T-cell (primary cell): ENCODE measurements around the gene TLR6. TPM values are rescaled to one million over a fixed set of nuclear protein-coding genes. Genes with fewer than 3 reads are reported as not detected.

Experiments used
- ATAC-seq, 4 experiments: fragments of 200-7000 bp in 3 of 4; fragments of 150-1000 bp in 1 of 4; cut with Tn5 transposase; replicated peaks in 1 of 4; 1 replicate in 3 of 4; 2 replicates in 1 of 4; pipeline ENCODE4 v1.10.0; 2021; ENCODE audit warnings: moderate library complexity in 3 of 4, mild to moderate bottlenecking in 2 of 4, moderate number of reproducible peaks in 1 of 4
- CTCF ChIA-PET, 2 donors: fragments of 300-600 bp; sonication (Branson Sonifier 250); formaldehyde crosslinking; loops; one replicate each; lab custom pipeline; 2022; ENCODE audit warnings: antibody characterized with exemption in 2 of 2; lab: Charles Lee
- POLR2A ChIA-PET, 2 donors: fragments of 300-600 bp; sonication (Branson Sonifier 250); formaldehyde crosslinking; loops; one replicate each; lab custom pipeline; 2022; ENCODE audit warnings: antibody characterized with exemption in 2 of 2; lab: Charles Lee
- DNase-seq, 35 experiments: peaks; one replicate each; pipeline versions ENCODE4 v3.0.0 to v3.0.0-alpha.2; 2013 to 2023
- H3K27ac ChIP-seq: one replicate; pipeline ENCODE4 v1.5.1; 2013; ENCODE audit warnings: low read length
- H3K27me3 ChIP-seq, 2 experiments: replicated peaks in 1 of 2; 1 replicate in 1 of 2; 2 replicates in 1 of 2; pipeline versions ENCODE4 v1.6.1 to v1.7.0; 2013; ENCODE audit warnings: low read length in 1 of 2, mixed read lengths in 1 of 2; ENCODE audit not compliant: control insufficient read depth in 2 of 2, insufficient read depth in 2 of 2; ENCODE audit errors: extremely low read depth in 1 of 2
- H3K36me3 ChIP-seq, 2 donors: 1 replicate in 1 of 2; 2 replicates in 1 of 2; pipeline versions ENCODE4 v1.6.1 to v1.7.0; 2013; ENCODE audit warnings: low read length in 1 of 2; ENCODE audit not compliant: control insufficient read depth in 2 of 2, insufficient read depth in 1 of 2; ENCODE audit errors: extremely low read depth in 1 of 2
- H3K4me1 ChIP-seq, 2 experiments: 1 replicate in 1 of 2; 2 replicates in 1 of 2; pipeline versions ENCODE4 v1.6.1 to v1.7.0; 2013; ENCODE audit warnings: low read length in 2 of 2, mixed read lengths in 1 of 2; ENCODE audit not compliant: insufficient read depth in 2 of 2, control insufficient read depth in 1 of 2; ENCODE audit errors: extremely low read depth in 1 of 2
- H3K4me3 ChIP-seq, 2 donors: 1 replicate in 1 of 2; 2 replicates in 1 of 2; pipeline versions ENCODE4 v1.5.1 to v1.7.0; 2013; ENCODE audit warnings: mild to moderate bottlenecking in 2 of 2, low read length in 1 of 2, moderate library complexity in 1 of 2; ENCODE audit not compliant: control insufficient read depth in 1 of 2; ENCODE audit errors: extremely low read depth in 1 of 2
- H3K9me3 ChIP-seq: 2 replicates; pipeline ENCODE4 v1.7.0; 2013
- H3K27ac Mint-ChIP-seq, 2 donors: one replicate each; pipeline ENCODE4 v1.8.0; 2020 to 2021; ENCODE audit warnings: mild to moderate bottlenecking in 2 of 2, mixed read lengths in 2 of 2
- H3K27me3 Mint-ChIP-seq, 2 donors: one replicate each; pipeline ENCODE4 v1.8.0; 2021 to 2022; ENCODE audit warnings: mixed read lengths in 2 of 2
- H3K36me3 Mint-ChIP-seq: one replicate; pipeline ENCODE4 v1.8.0; 2021; ENCODE audit warnings: mixed read lengths
- H3K4me1 Mint-ChIP-seq, 3 donors: one replicate each; pipeline ENCODE4 v1.8.0; 2020 to 2022; ENCODE audit warnings: mixed read lengths in 3 of 3, mild to moderate bottlenecking in 1 of 3
- H3K4me3 Mint-ChIP-seq, 3 donors: one replicate each; pipeline ENCODE4 v1.8.0; 2020 to 2022; ENCODE audit warnings: mild to moderate bottlenecking in 3 of 3, mixed read lengths in 3 of 3, moderate library complexity in 3 of 3
- H3K9me3 Mint-ChIP-seq, 3 donors: one replicate each; pipeline ENCODE4 v1.8.0; 2020 to 2022; ENCODE audit warnings: mixed read lengths in 3 of 3
- WGBS: methylation state at CpG from one replicate; pipeline ENCODE4 v1.1.5; 2013; ENCODE audit warnings: missing lambda C conversion rate; ENCODE audit not compliant: insufficient coverage; 5-methylcytosine and 5-hydroxymethylcytosine counted together
- total RNA-seq, 35 experiments: library from RNA in 6 of 35; stranded (reverse) in 6 of 35; fragments of 120-200 nt in 1 of 35; gene quantifications; one replicate each; pipeline versions ENCODE4 v1.2.1 to v1.2.4 and lab custom pipeline; 2013 to 2026

TLR6 gene
- total RNA-seq, 5 donors from 2014 or later (not counting 1 experiment from before 2014, with no cell fraction given) = 2.3 to 7.7 (median 3.2) TPM

DNA sequence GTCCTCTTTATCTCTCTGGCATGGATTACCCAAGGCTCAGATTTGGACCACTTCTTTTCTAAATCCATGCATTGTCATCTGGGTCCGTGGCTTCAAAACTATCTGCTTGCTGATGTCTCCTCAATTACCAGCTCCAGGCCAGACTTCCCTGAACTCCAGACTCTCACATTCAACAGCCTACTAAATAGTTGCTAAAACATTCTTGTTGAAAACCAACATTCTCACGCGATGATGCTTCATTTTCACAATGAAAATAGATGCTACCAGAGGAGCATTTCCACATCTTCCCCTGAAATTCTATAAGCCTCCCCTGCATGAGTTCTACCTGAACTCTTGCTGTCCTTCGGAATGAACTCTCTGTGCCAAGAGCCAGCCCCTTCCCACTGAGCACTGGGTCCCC lies 5.2 kb upstream of the TLR6 start:
- ATAC-seq (no peak), DNase-seq (no peak)
- Histone ChIP-seq H3K27ac (no peak overlapping the region), H3K27me3 (peaks cover 0 to 4% of the 10 kb centered on the region in 2 experiments), H3K4me1 (peaks cover 10 to 12% of the 10 kb centered on the region in 2 experiments), H3K36me3 (no peaks in the 10 kb centered on the region), H3K9me3 (no peaks in the 10 kb centered on the region), H3K4me3 (no peak overlapping the region)
- 87% methylated on average over 4 of the region's 4 CpGs for WGBS
- no peaks in the 10 kb centered on the region for H3K36me3 Mint-ChIP-seq
- ChIA-PET POLR2A (no interaction called here), CTCF (interaction anchor here (0.9 to 2.8 kb wide), 4 partner anchors 31 to 102 kb away, joined by 3 to 44 read pairs (median 14); no protein-coding TSS in a partner anchor)
- H3K27me3 Mint-ChIP-seq = peaks cover 0 to 13% of the 10 kb centered on the region in 2 donors
- no peak overlapping the region for H3K4me3 Mint-ChIP-seq
- H3K4me1 Mint-ChIP-seq = peaks cover 26 to 47% (median 38%) of the 10 kb centered on the region in 3 donors
- H3K9me3 Mint-ChIP-seq = no peaks in the 10 kb centered on the region
- no peak overlapping the region for H3K27ac Mint-ChIP-seq

DNA sequence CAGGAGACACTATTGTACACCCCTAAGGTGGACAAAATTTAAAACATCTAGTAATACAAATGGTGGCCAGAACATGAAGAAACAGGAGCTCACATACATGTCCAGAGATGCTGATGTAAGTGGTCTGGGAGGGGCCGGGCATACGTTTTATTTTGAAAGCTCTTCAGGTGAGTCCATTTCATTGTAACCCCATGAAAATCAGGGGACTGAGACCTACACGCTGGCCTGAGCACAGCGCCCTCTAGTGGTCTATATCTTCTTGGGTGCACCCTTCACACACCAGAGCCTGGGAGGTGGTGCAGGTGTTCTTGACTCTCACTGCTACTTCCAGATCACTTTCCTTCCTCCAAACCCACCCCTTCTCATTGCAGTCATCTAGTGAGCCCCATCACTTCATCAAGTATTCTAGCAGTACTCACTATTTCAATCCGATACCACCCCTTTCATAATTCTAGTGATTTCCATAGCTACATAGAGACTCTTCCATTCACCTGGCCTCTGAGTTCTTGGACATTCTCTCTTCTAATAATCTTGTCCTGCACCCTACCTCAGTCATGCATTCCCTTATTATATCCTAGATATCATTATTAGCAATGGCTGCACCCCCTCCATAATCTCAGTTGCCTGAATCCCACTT lies 4.3 kb upstream of the TLR6 start:
- H3K27ac Mint-ChIP-seq = no peak overlapping the region
- H3K27ac ChIP-seq = no peak overlapping the region
- H3K4me1 ChIP-seq = peaks cover 10 to 17% of the 10 kb centered on the region in 2 experiments
- peaks cover 0 to 12% of the 10 kb centered on the region in 2 donors for H3K27me3 Mint-ChIP-seq
- H3K36me3 ChIP-seq = no peaks in the 10 kb centered on the region
- DNase-seq = peak in 31 of 35 experiments; percentile 8 to 82 (median 44)
- ATAC-seq = no peak
- H3K4me3 ChIP-seq = no peak overlapping the region
- H3K4me3 Mint-ChIP-seq = no peak overlapping the region
- no peaks in the 10 kb centered on the region for H3K9me3 ChIP-seq
- ChIA-PET CTCF (interaction anchor here (0.6 to 2.8 kb wide), 27 partner anchors 10 to 681 kb away, joined by 3 to 44 read pairs (median 4); partner anchors contain the start of genes TLR10 (in 2 of the 2) and WDR19 (in 1 of the 2)), POLR2A (interaction anchor here in 1 of 2 donors (0.5 kb wide), 1 partner anchor 795 kb away, joined by 9 read pairs; no protein-coding TSS in a partner anchor)
- WGBS = 88% methylated on average over 1 of the region's 5 CpGs
- no peaks in the 10 kb centered on the region for H3K36me3 Mint-ChIP-seq
- peaks cover 0 to 4% of the 10 kb centered on the region in 2 experiments for H3K27me3 ChIP-seq
- peaks cover 35 to 56% (median 47%) of the 10 kb centered on the region in 3 donors for H3K4me1 Mint-ChIP-seq
- H3K9me3 Mint-ChIP-seq = no peaks in the 10 kb centered on the region

DNA sequence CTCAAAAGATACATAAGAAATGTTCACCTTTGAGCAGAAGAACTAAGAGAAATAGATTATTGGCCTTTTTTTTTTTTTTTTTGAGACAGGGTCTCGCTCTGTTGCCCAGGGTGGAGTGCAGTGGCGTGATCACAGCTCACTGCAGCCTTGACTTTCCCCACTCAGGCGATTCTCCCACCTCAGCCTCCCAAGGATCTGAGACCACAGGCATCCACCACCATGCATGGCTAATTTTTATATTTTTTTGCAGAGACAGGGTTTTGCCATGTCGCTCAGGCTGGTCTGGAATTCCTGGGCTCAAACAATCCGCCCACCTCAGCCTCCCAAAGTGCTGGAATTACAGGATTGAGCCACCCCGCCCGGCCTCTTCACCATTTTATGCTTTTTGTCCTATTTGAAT lies 2.9 kb upstream of the TLR6 start:
- Mint-ChIP-seq H3K36me3 (no peaks in the 10 kb centered on the region), H3K27me3 (peaks cover 0 to 6% of the 10 kb centered on the region in 2 donors), H3K4me1 (peaks cover 34 to 54% (median 46%) of the 10 kb centered on the region in 3 donors), H3K27ac (no peak overlapping the region), H3K9me3 (no peaks in the 10 kb centered on the region), H3K4me3 (no peak overlapping the region)
- Histone ChIP-seq H3K4me3 (no peak overlapping the region), H3K27ac (no peak overlapping the region), H3K4me1 (peaks cover 9 to 20% of the 10 kb centered on the region in 2 experiments), H3K36me3 (no peaks in the 10 kb centered on the region), H3K27me3 (peaks cover 0 to under 1% of the 10 kb centered on the region in 2 experiments), H3K9me3 (no peaks in the 10 kb centered on the region)
- ATAC-seq (no peak), DNase-seq (no peak)
- POLR2A ChIA-PET = interaction anchor here in 1 of 2 donors (0.6 kb wide), 1 partner anchor 474 kb away, joined by 4 read pairs; no protein-coding TSS in a partner anchor
- CTCF ChIA-PET = interaction anchor here (1.0 to 2.8 kb wide), 5 partner anchors 57 to 100 kb away, joined by 3 to 44 read pairs (median 8); partner anchors contain the start of gene TLR10 (in 2 of the 2)
- WGBS = 90% methylated on average over 2 of the region's 7 CpGs

DNA sequence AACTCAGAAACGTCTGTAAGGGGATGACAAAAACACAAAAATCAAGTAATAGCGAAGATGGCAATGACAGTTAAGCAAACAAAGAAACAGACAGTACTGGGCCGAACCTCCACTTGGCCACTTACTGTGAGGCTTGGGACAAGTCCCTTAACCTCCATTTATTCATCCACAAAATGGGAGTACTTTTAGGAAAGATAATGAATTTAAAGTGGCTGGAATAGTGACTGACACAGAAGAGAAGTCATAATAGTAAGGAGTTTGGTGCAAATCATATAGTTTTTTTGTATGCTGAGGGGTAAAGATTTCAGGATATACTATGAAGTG lies 1.4 kb upstream of the TLR6 start:
- H3K36me3 Mint-ChIP-seq = no peaks in the 10 kb centered on the region
- H3K4me3 Mint-ChIP-seq = peak overlapping the region in 2 of 3 donors; percentile 69 to 74
- peaks cover 34 to 54% (median 48%) of the 10 kb centered on the region in 3 donors for H3K4me1 Mint-ChIP-seq
- H3K27me3 ChIP-seq = no peaks in the 10 kb centered on the region
- H3K36me3 ChIP-seq = no peaks in the 10 kb centered on the region
- H3K27ac ChIP-seq = no peak overlapping the region
- POLR2A ChIA-PET = interaction anchor here in 1 of 2 donors (0.7 kb wide), 1 partner anchor 441 kb away, joined by 12 read pairs; no protein-coding TSS in a partner anchor
- peak overlapping the region; percentile 89 to 96 for H3K27ac Mint-ChIP-seq
- no peak for ATAC-seq
- H3K27me3 Mint-ChIP-seq = peaks cover 0 to 1% of the 10 kb centered on the region in 2 donors
- H3K9me3 ChIP-seq = no peaks in the 10 kb centered on the region
- H3K4me3 ChIP-seq = no peak overlapping the region
- no CpG with 5 or more reads among the region's 3 CpGs for WGBS
- CTCF ChIA-PET = interaction anchor here in 1 of 2 donors (0.6 to 0.9 kb wide), 2 partner anchors 99 to 368 kb away, joined by 3 to 13 read pairs; no protein-coding TSS in a partner anchor
- no peak for DNase-seq
- no peaks in the 10 kb centered on the region for H3K9me3 Mint-ChIP-seq
- H3K4me1 ChIP-seq = peaks cover 12 to 20% of the 10 kb centered on the region in 2 experiments

DNA sequence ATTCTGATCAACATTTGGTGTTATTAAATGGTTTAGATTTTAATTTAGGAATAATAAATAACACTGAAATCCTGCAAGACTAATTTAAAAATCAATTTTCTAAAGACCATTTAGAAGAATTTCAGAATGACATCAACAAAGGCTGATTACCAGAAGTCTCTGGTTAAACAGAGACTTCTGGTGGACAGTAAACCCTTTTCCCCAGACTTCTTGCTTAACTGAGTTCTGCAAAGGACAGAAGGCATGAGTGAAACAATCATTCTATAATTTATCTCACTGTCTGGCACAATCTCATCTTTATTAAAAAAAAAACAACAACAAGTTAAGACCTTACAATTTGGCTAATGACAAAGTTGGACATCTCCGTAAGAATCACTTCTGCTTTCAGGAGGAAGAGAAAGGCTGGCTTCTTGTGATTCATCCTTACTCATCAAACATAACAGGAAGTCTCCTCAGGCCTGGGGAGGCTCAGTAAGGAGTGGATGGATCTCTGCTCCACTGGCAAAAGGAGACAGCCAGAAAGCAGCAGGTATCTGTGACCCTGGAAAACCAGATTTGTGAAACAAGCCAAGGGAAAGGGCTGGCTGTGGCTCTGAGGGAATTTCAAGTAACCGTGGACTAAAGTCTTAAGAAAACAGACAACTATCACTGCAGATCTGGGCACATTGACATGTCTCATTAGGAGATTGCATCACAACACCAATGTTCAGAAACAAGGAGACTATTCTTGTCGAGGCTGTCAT lies 908 bp upstream of the TLR6 start:
- ATAC-seq (peak in 2 of 4 experiments; percentile 24 to 38), DNase-seq (peak in 3 of 35 experiments; percentile 8 to 22 (median 19))
- Mint-ChIP-seq H3K27me3 (no peaks in the 10 kb centered on the region), H3K27ac (peak overlapping the region; percentile 89 to 96), H3K4me1 (peaks cover 34 to 54% (median 48%) of the 10 kb centered on the region in 3 donors), H3K36me3 (no peaks in the 10 kb centered on the region), H3K4me3 (peak overlapping the region; percentile 69 to 82 (median 74)), H3K9me3 (no peaks in the 10 kb centered on the region)
- Histone ChIP-seq H3K9me3 (no peaks in the 10 kb centered on the region), H3K4me1 (peaks cover 12 to 20% of the 10 kb centered on the region in 2 experiments), H3K4me3 (no peak overlapping the region), H3K36me3 (no peaks in the 10 kb centered on the region), H3K27ac (peak overlapping the region; percentile 30), H3K27me3 (no peaks in the 10 kb centered on the region)
- ChIA-PET POLR2A (interaction anchor here in 1 of 2 donors (0.6 kb wide), 1 partner anchor 10 kb away, joined by 3 read pairs; the partner anchor contains the start of gene FAM114A1), CTCF (interaction anchor here (0.6 to 2.7 kb wide), 3 partner anchors 93 to 577 kb away, joined by 3 to 23 read pairs (median 4); no protein-coding TSS in a partner anchor)
- WGBS = no CpG with 5 or more reads among the region's 3 CpGs
